ENCODE measurements around the gene TMEM215. TPM values are rescaled to one million over a fixed set of nuclear protein-coding genes. Genes with fewer than 3 reads are reported as not detected.
"Not testable (repeated sequence)": the region's sequence is repeated elsewhere in the genome, so short reads cannot be mapped to it uniquely, and the experiment has no call there.

Gene TMEM215
- total RNA-seq, 1 experiment from 2014 or later = not detected

- no peak overlapping the region for H3K27ac ChIP-seq (ENCODE audit: low read length)
- POLR2A ChIA-PET = no interaction called here
- peaks cover 53% of the 10 kb centered on the region for H3K27me3 ChIP-seq (ENCODE audit: control insufficient read depth, insufficient read depth, low read length)
- intact Hi-C loops (cut with micrococcal nuclease; ENCODE audit: unreplicated experiment) (loop anchor here (5.0 kb wide), 1 partner anchor 80 kb away; no protein-coding TSS in a partner anchor), in situ Hi-C loops (cut with HindIII; ENCODE audit: low pct_unique_long_range_greater_than_20kb, low sequenced_read_pairs) (no loop called here)
- no TSS peak for BruUV-seq (replicated peaks)
- peak; percentile 26; the same call in 1 of the 2 replicates for ATAC-seq
- TF ChIP-seq SIN3A (IDR thresholded peaks at IDR 0.05; ENCODE audit: borderline replicate concordance, insufficient read depth, low read depth, low read length) = no peak
- no peaks in the 10 kb centered on the region for H3K36me3 ChIP-seq (ENCODE audit: control insufficient read depth, insufficient read depth, low read length)
- H3K9me3 ChIP-seq (ENCODE audit: control insufficient read depth, insufficient read depth, low read depth, low read length) = no peaks in the 10 kb centered on the region
- CTCF ChIA-PET = no interaction called here
- H3K4me1 ChIP-seq (ENCODE audit: control insufficient read depth, insufficient read depth, low read length) = peaks cover 6% of the 10 kb centered on the region; the same call in 1 of the 2 replicates
- no peak for DNase-seq (ENCODE audit: low read depth, low spot score)
- H3K4me3 ChIP-seq (ENCODE audit: low read depth in 2 of 2, low read length in 2 of 2) = no peak overlapping the region
Observed at GRCh38 chr9:32782476-32783167, 718 bp upstream of the TMEM215 start.

- Histone ChIP-seq H3K9me3 (ENCODE audit: control insufficient read depth, insufficient read depth, low read depth, low read length) (no peaks in the 10 kb centered on the region), H3K27me3 (ENCODE audit: control insufficient read depth, insufficient read depth, low read length) (peaks cover 30% of the 10 kb centered on the region), H3K4me3 (ENCODE audit: low read depth in 2 of 2, low read length in 2 of 2) (no peak overlapping the region), H3K4me1 (ENCODE audit: control insufficient read depth, insufficient read depth, low read length) (peaks cover 6% of the 10 kb centered on the region; the same call in 1 of the 2 replicates), H3K27ac (ENCODE audit: low read length) (no peak overlapping the region), H3K36me3 (ENCODE audit: control insufficient read depth, insufficient read depth, low read length) (no peaks in the 10 kb centered on the region)
- ChIA-PET POLR2A (no interaction called here), CTCF (no interaction called here)
- no TSS peak for BruUV-seq (replicated peaks)
- ATAC-seq (no peak), DNase-seq (ENCODE audit: low read depth, low spot score) (no peak)
- in situ Hi-C loops (cut with HindIII; ENCODE audit: low pct_unique_long_range_greater_than_20kb, low sequenced_read_pairs) = no loop called here
- TF ChIP-seq TCF7L2 (IDR thresholded peaks at IDR 0.05; ENCODE audit: low read depth, low read length) (no peak), REST (IDR thresholded peaks at IDR 0.05; ENCODE audit: insufficient read depth in 1 of 2, low read depth in 2 of 2, low read length in 1 of 2) (no peak), CTCF (IDR thresholded peaks at IDR 0.05) (no peak), POLR2AphosphoS5 (IDR thresholded peaks at IDR 0.05; ENCODE audit: low read depth, low read length) (no peak), SIN3A (IDR thresholded peaks at IDR 0.05; ENCODE audit: borderline replicate concordance, insufficient read depth, low read depth, low read length) (no peak)
- intact Hi-C loops (cut with micrococcal nuclease; ENCODE audit: unreplicated experiment) = loop anchor here (5.0 kb wide), 1 partner anchor 49 kb away; no protein-coding TSS in a partner anchor
Observed at GRCh38 chr9:32787816-32788215, 4.5 kb downstream of the TMEM215 start.

GRCh38 chr9:32796015-32796414 lies 12.7 kb downstream of the TMEM215 start:
- H3K36me3 ChIP-seq (ENCODE audit: control insufficient read depth, insufficient read depth, low read length); H3K4me3 ChIP-seq (ENCODE audit: low read depth in 2 of 2, low read length in 2 of 2); CTCF ChIA-PET; POLR2A ChIA-PET; DNase-seq (ENCODE audit: low read depth, low spot score); intact Hi-C loops (cut with micrococcal nuclease; ENCODE audit: unreplicated experiment); H3K27ac ChIP-seq (ENCODE audit: low read length); BruUV-seq (replicated peaks); H3K4me1 ChIP-seq (ENCODE audit: control insufficient read depth, insufficient read depth, low read length); H3K27me3 ChIP-seq (ENCODE audit: control insufficient read depth, insufficient read depth, low read length); ATAC-seq; in situ Hi-C loops (cut with HindIII; ENCODE audit: low pct_unique_long_range_greater_than_20kb, low sequenced_read_pairs); H3K9me3 ChIP-seq (ENCODE audit: control insufficient read depth, insufficient read depth, low read depth, low read length): not testable (repeated sequence)
